D721Med (cell line): ENCODE results near the gene ANKRD13D.

Experiments used
- DNase-seq: peaks from one replicate; pipeline ENCODE4 v3.0.0; 2011; ENCODE audit warnings: low spot score; ENCODE audit not compliant: insufficient read length
- FAIRE-seq: peaks from 2 replicates; lab custom pipeline; 2011; peaks lifted over from hg19 to GRCh38; lab: Jason Lieb, UNC
- TF ChIP-seq, protein P1 (sequence below): IDR thresholded peaks from 2 replicates; pipeline ENCODE4 v1.5.1; 2012; ENCODE audit warnings: mild to moderate bottlenecking, control low read depth; ENCODE audit not compliant: insufficient read depth; ENCODE audit errors: missing control alignments

Gene ANKRD13D

GRCh38 chr11:67291481-67292381 is 2.6 kb downstream of the ANKRD13D start:
- TF ChIP-seq, protein P1, sequence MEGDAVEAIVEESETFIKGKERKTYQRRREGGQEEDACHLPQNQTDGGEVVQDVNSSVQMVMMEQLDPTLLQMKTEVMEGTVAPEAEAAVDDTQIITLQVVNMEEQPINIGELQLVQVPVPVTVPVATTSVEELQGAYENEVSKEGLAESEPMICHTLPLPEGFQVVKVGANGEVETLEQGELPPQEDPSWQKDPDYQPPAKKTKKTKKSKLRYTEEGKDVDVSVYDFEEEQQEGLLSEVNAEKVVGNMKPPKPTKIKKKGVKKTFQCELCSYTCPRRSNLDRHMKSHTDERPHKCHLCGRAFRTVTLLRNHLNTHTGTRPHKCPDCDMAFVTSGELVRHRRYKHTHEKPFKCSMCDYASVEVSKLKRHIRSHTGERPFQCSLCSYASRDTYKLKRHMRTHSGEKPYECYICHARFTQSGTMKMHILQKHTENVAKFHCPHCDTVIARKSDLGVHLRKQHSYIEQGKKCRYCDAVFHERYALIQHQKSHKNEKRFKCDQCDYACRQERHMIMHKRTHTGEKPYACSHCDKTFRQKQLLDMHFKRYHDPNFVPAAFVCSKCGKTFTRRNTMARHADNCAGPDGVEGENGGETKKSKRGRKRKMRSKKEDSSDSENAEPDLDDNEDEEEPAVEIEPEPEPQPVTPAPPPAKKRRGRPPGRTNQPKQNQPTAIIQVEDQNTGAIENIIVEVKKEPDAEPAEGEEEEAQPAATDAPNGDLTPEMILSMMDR, result no peak
- DNase-seq (no peak), FAIRE-seq (no peak)

DNA sequence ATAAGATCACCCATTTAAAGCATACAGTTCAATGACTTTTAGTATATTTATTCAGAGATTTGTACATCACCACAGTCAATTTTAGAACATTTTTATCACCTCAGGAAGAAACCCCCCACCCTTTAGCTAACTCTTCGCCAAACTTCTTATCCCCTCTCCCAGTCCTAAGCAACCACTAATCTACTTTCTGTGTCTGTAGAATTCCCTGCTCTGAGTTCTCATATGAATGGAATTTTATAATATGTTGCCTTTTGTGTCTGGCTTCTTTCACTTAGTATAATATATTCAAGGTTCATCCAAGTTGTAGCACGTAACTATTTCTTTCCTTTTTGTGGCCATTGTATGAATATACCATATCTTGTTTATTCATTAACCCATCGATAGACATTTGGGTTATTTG is 3.6 kb downstream of the ANKRD13D start:
- TF ChIP-seq, protein P1, result no peak
- DNase-seq, result no peak
- FAIRE-seq, result no peak

DNA sequence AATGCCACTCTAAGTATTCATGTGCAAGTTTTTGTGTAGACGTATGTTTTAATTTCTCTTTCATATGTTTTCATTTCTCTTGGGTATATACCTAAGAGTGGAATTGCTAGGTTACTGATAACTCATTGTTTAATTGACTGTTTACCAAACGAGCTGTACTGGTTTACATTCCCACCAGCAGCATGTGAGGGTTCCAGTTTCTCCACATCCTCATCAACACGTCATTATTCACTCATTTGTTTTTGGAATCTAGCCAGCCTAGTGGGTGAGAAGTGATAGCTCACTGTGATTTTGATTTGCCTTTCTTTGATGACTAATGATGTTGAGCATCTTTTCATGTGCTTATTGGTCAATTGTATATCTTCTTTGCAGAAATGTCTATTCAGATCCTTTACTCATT is 4.0 kb downstream of the ANKRD13D start:
- TF ChIP-seq, protein P1, result no peak
- DNase-seq (no peak), FAIRE-seq (no peak)

DNA sequence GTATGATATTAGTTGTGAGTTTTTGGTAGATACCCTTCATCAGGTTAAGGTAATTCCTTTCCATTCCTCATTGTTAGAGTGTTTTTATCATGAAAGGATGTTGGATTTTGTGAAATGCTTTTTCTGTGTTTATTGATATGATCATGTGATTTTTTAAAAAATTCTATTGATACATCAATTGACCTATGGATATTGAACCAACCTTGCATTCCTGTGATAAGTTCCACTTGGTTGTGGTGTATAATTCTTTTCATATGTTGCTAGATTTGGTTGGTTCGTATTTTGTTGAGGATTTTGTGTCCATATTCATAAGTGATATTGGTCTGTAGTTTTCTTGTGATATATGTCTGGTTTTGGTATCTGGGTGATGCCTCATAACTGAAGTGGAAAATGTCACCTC is 6.7 kb downstream of the ANKRD13D start:
- DNase-seq (no peak), FAIRE-seq (no peak)
- TF ChIP-seq, protein P1, result no peak

- DNase-seq (no peak), FAIRE-seq (no peak)
- TF ChIP-seq, protein P1, result no peak
Measured at GRCh38 chr11:67298786-67299185, 9.7 kb downstream of the ANKRD13D start.

GRCh38 chr11:67299471-67300191 is 10.5 kb downstream of the ANKRD13D start:
- DNase-seq (no peak), FAIRE-seq (no peak)
- TF ChIP-seq, protein P1, result no peak
